A549 (cell line): Measurements from ENCODE around the gene CNTNAP2. TPM values are rescaled to one million over a fixed set of nuclear protein-coding genes. Genes with fewer than 3 reads are reported as not detected.

Experiments used
- ATAC-seq, 2 experiments: fragments of 200-7000 bp in 1 of 2; fragments of >200 bp in 1 of 2; cut with Nextera tagmentation in 1 of 2; cut with Tn5 transposase in 1 of 2; 3 replicates each; pipeline versions ENCODE4 v1.8.0 to v1.9.1; 2018 to 2020; ENCODE audit warnings: mild to moderate bottlenecking in 1 of 2, moderate library complexity in 1 of 2
- CTCF ChIA-PET: fragments of 300-600 bp; sonication (Branson Sonifier 250); formaldehyde crosslinking; extraction: SDS; loops from one replicate; lab custom pipeline; 2021; ENCODE audit warnings: antibody characterized with exemption, inconsistent platforms; lab: Yijun Ruan, JAX
- POLR2A ChIA-PET: fragments of 350-600 bp; formaldehyde crosslinking; extraction: SDS; loops from one replicate; lab custom pipeline; 2021; ENCODE audit warnings: antibody characterized with exemption, inconsistent platforms; lab: Yijun Ruan, JAX
- DNase-seq, 2 experiments: peaks; one replicate each; pipeline versions ENCODE4 v3.0.0 to v3.0.0-alpha.2; 2011 to 2016; ENCODE audit warnings: low read depth in 1 of 2, low spot score in 1 of 2
- FAIRE-seq: peaks from 2 replicates; lab custom pipeline; 2011; peaks lifted over from hg19 to GRCh38; lab: Jason Lieb, UNC
- H3K27ac ChIP-seq, 2 experiments: fragments of >200 bp; sonication (Bioruptor Twin); formaldehyde crosslinking; 3 replicates each; pipeline ENCODE4 v1.5.1; 2016 to 2017
- H3K4me1 ChIP-seq: fragments of >200 bp; sonication (Bioruptor Twin); formaldehyde crosslinking; 3 replicates; pipeline ENCODE4 v1.6.1; 2016
- H3K4me2 ChIP-seq: fragments of >200 bp; sonication (Bioruptor Twin); formaldehyde crosslinking; 3 replicates; pipeline ENCODE4 v1.6.1; 2016
- H3K4me3 ChIP-seq: fragments of >200 bp; sonication (Bioruptor Twin); formaldehyde crosslinking; 3 replicates; pipeline ENCODE4 v1.5.1; 2016
- H3K9me3 ChIP-seq: fragments of >200 bp; sonication (Bioruptor Twin); formaldehyde crosslinking; 3 replicates; pipeline ENCODE4 v1.6.1; 2016
- ATOH8 ChIP-seq: fragments of 250-450 bp; sonication (Bioruptor Pico); IDR thresholded peaks from 2 replicates; pipeline ENCODE4 v1.5.0; 2020; ENCODE audit warnings: low read depth, mild to moderate bottlenecking, moderate library complexity
- BCL3 ChIP-seq: fragments of >200 bp; sonication (Bioruptor Twin); formaldehyde crosslinking; IDR thresholded peaks from 3 replicates; pipeline ENCODE4 v1.6.1; 2016
- CEBPB ChIP-seq, 2 experiments: fragments of >200 bp in 1 of 2; sonication (Bioruptor Twin) in 1 of 2; formaldehyde crosslinking in 1 of 2; IDR thresholded peaks; 2 replicates each; pipeline ENCODE4 v1.6.1; 2012 to 2016
- CHD4 ChIP-seq: fragments of 200-600 bp; sonication (generic); IDR thresholded peaks from 2 replicates; pipeline ENCODE4 v1.6.1; 2016; ENCODE audit warnings: antibody characterized with exemption, mild to moderate bottlenecking, borderline replicate concordance
- E2F6 ChIP-seq: IDR thresholded peaks from 2 replicates; pipeline ENCODE4 v1.6.1; 2012; ENCODE audit warnings: low read depth, borderline replicate concordance
- EP300 ChIP-seq, 2 experiments: fragments of >200 bp; sonication (Bioruptor Twin); formaldehyde crosslinking; IDR thresholded peaks; 2 replicates in 1 of 2; 3 replicates in 1 of 2; pipeline ENCODE4 v1.6.1; 2016 to 2017
- ESRRA ChIP-seq: fragments of 150-350 bp; IDR thresholded peaks from 2 replicates; pipeline ENCODE4 v1.6.1; 2014; ENCODE audit warnings: mild to moderate bottlenecking, low read length, borderline replicate concordance
- FOXS1 ChIP-seq: fragments of 250-450 bp; sonication (Bioruptor Pico); IDR thresholded peaks from 2 replicates; pipeline ENCODE4 v1.5.0; 2020; ENCODE audit warnings: mild to moderate bottlenecking, moderate library complexity
- GATA3 ChIP-seq: IDR thresholded peaks from 2 replicates; pipeline ENCODE4 v1.6.1; 2012; ENCODE audit warnings: borderline replicate concordance
- HES2 ChIP-seq: fragments of >200 bp; sonication (Bioruptor Twin); formaldehyde crosslinking; IDR thresholded peaks from 2 replicates; pipeline ENCODE4 v1.6.1; 2016
- HOXA7 ChIP-seq: fragments of 250-450 bp; sonication (Bioruptor Pico); IDR thresholded peaks from 2 replicates; pipeline ENCODE4 v1.5.0; 2020; ENCODE audit warnings: mild to moderate bottlenecking, moderate library complexity
- HOXB13 ChIP-seq: fragments of 250-450 bp; sonication (Bioruptor Pico); IDR thresholded peaks from 2 replicates; pipeline ENCODE4 v1.5.0; 2020; ENCODE audit warnings: low read depth, mild to moderate bottlenecking, moderate library complexity
- HOXB5 ChIP-seq: fragments of 250-450 bp; sonication (Bioruptor Pico); IDR thresholded peaks from 2 replicates; pipeline ENCODE4 v1.5.0; 2020; ENCODE audit warnings: mild to moderate bottlenecking, moderate library complexity
- KDM5A ChIP-seq: fragments of 200-600 bp; sonication (generic); IDR thresholded peaks from 2 replicates; pipeline ENCODE4 v1.6.1; 2016; ENCODE audit warnings: antibody characterized with exemption, mild to moderate bottlenecking
- MYC ChIP-seq: IDR thresholded peaks from 2 replicates; pipeline ENCODE4 v1.6.1; 2012; ENCODE audit warnings: mild to moderate bottlenecking, inconsistent platforms, low read length, improper control_type of control experiment, borderline replicate concordance
- NPAS2 ChIP-seq: fragments of 250-450 bp; sonication (Bioruptor Pico); IDR thresholded peaks from 2 replicates; pipeline ENCODE4 v1.8.0; 2022; ENCODE audit warnings: mild to moderate bottlenecking, moderate library complexity, borderline replicate concordance
- NR3C1 ChIP-seq: fragments of >200 bp; sonication (Bioruptor Twin); formaldehyde crosslinking; IDR thresholded peaks from 3 replicates; pipeline ENCODE4 v1.6.1; 2017
- PBX3 ChIP-seq: IDR thresholded peaks from 2 replicates; pipeline ENCODE4 v1.6.1; 2012
- PHF8 ChIP-seq: fragments of 200-600 bp; sonication (generic); IDR thresholded peaks from 2 replicates; pipeline ENCODE4 v1.6.1; 2016; ENCODE audit warnings: low read depth, mild to moderate bottlenecking, antibody characterized with exemption, moderate library complexity, borderline replicate concordance
- POLR2A ChIP-seq: IDR thresholded peaks from 2 replicates; pipeline ENCODE4 v1.6.1; 2012; ENCODE audit warnings: mild to moderate bottlenecking, low read length
- RFX5 ChIP-seq: fragments of 450-650 bp; IDR thresholded peaks from 2 replicates; pipeline ENCODE4 v1.7.1; 2014; ENCODE audit warnings: antibody characterized with exemption, mild to moderate bottlenecking, moderate library complexity
- RNF2 ChIP-seq: fragments of 200-600 bp; sonication (generic); IDR thresholded peaks from 2 replicates; pipeline ENCODE4 v1.6.1; 2016; ENCODE audit warnings: low read depth, mild to moderate bottlenecking, antibody characterized with exemption, moderate library complexity, borderline replicate concordance
- SMC3 ChIP-seq: fragments of >200 bp; sonication (Bioruptor Twin); formaldehyde crosslinking; IDR thresholded peaks from 3 replicates; pipeline ENCODE4 v1.6.1; 2018; ENCODE audit warnings: inconsistent platforms
- USF2 ChIP-seq: fragments of 450-650 bp; IDR thresholded peaks from 2 replicates; pipeline ENCODE4 v1.6.1; 2014; ENCODE audit warnings: antibody characterized with exemption
- ZC3H11A ChIP-seq: fragments of 450-650 bp; IDR thresholded peaks from 2 replicates; pipeline ENCODE4 v1.6.1; 2014; ENCODE audit warnings: antibody characterized with exemption, mild to moderate bottlenecking
- ZNF302 ChIP-seq: fragments of 250-450 bp; sonication (Bioruptor Pico); IDR thresholded peaks from 2 replicates; pipeline ENCODE4 v1.9.0; 2021; ENCODE audit warnings: inconsistent platforms, mild to moderate bottlenecking, moderate library complexity
- ZSCAN20 ChIP-seq: fragments of 250-450 bp; sonication (Bioruptor Pico); IDR thresholded peaks from 2 replicates; pipeline ENCODE4 v1.8.0; 2022; ENCODE audit warnings: mild to moderate bottlenecking, moderate library complexity
- WGBS: methylation state at CpG from one replicate; pipeline ENCODE4 v1.1.6; 2017; ENCODE audit errors: missing lambda C conversion rate; 5-methylcytosine and 5-hydroxymethylcytosine counted together
- polyA plus RNA-seq, 4 experiments: library from polyadenylated mRNA; depleted of rRNA in 3 of 4; stranded (reverse); fragments of >200 nt; fragmentation: RNase III in 1 of 4; extraction: RNeasy Plus Mini Kit Qiagen cat#74134 plus additional on column Dnase treatment in 1 of 4; gene quantifications; 2 replicates in 3 of 4; 3 replicates in 1 of 4; pipeline ENCODE4 v1.2.3, GENCODE V29; 2011 to 2017

CNTNAP2 gene
- polyA plus RNA-seq, 2 of the 4 experiments (the other 2 are of a cell fraction): 0.05 to 0.13 TPM

GRCh38 chr7:147193476-147193875 is 1076.9 kb downstream of the CNTNAP2 start (continued):
- TF ChIP-seq ATOH8 (CRISPR knock-in tag) (no peak), RNF2 (no peak), HOXB5 (CRISPR knock-in tag) (no peak), FOXS1 (CRISPR knock-in tag) (no peak), NPAS2 (CRISPR knock-in tag) (no peak), POLR2A (no peak), E2F6 (no peak), RFX5 (no peak), SMC3 (no peak), CEBPB (IDR thresholded peaks at IDR 0.05) (no peak)

GRCh38 chr7:147196481-147196880 is 1079.9 kb downstream of the CNTNAP2 start:
- CTCF ChIA-PET: no interaction called here
- 79% methylated on average over 5 of the region's 5 CpGs for WGBS

More at GRCh38 chr7:147196481-147196880, 1079.9 kb downstream of the CNTNAP2 start:
- DNase-seq (no peak), FAIRE-seq (no peak), ATAC-seq (no peak)
- H3K4me3 ChIP-seq: peak overlapping the region; percentile 45; the same call in 1 of the 3 replicates
- H3K4me1 ChIP-seq: no peaks in the 10 kb centered on the region
- no peak overlapping the region for H3K27ac ChIP-seq
- H3K9me3 ChIP-seq: no peaks in the 10 kb centered on the region
- peak overlapping the region; percentile 72; the same call in 2 of the 3 replicates for H3K4me2 ChIP-seq
- POLR2A ChIA-PET: no interaction called here
- no peak for TF ChIP-seq PBX3
- TF ChIP-seq ZNF302 (CRISPR knock-in tag): no peak
- TF ChIP-seq ZC3H11A: no peak
- TF ChIP-seq HES2: no peak
- no peak for TF ChIP-seq HOXB13 (CRISPR knock-in tag)
- no peak for TF ChIP-seq HOXA7
- TF ChIP-seq CEBPB (IDR thresholded peaks at IDR 0.05): no peak
- TF ChIP-seq USF2: no peak
- no peak for TF ChIP-seq CHD4
- TF ChIP-seq MYC: no peak
- no peak for TF ChIP-seq ESRRA
- TF ChIP-seq NR3C1: no peak
- no peak for TF ChIP-seq GATA3
- no peak for TF ChIP-seq PHF8
- TF ChIP-seq ZSCAN20 (CRISPR knock-in tag): no peak
- no peak for TF ChIP-seq BCL3
- no peak for TF ChIP-seq EP300 (IDR thresholded peaks at IDR 0.05)
- no peak for TF ChIP-seq KDM5A
